ENCODE results near the gene MRPL55.

Gene MRPL55

GRCh38 chr1:228152097-228152917 lies 43.2 kb upstream of the MRPL55 start:
- no peak overlapping the region for H4K8ac ChIP-seq (ENCODE audit: low read depth, low read length)
- peak overlapping the region; percentile 40 for H2AK5ac ChIP-seq (ENCODE audit: low read depth, low read length)
- peak overlapping the region; percentile 31 for H3K18ac ChIP-seq (ENCODE audit: low read length)
- H3K9me3 ChIP-seq (replicated peaks in 1 of 2; ENCODE audit: control insufficient read depth in 2 of 2, insufficient read depth in 1 of 2, low read depth in 1 of 2, low read length in 2 of 2) = no peaks in the 10 kb centered on the region
- WGBS, 2 donors (ENCODE audit: extremely low coverage in 2 of 2, insufficient read length in 2 of 2, insufficient replicate concordance in 1 of 2) = no CpG with 5 or more reads among the region's 19 CpGs
- H2BK120ac ChIP-seq (ENCODE audit: low read depth, low read length) = no peak overlapping the region
- peaks cover 6% of the 10 kb centered on the region for H3K79me1 ChIP-seq (ENCODE audit: low read depth, low read length)
- H3K14ac ChIP-seq (ENCODE audit: low read length) = no peak overlapping the region
- H3K27me3 ChIP-seq (ENCODE audit: control insufficient read depth in 3 of 3, insufficient read depth in 3 of 3, low read depth in 1 of 3, low read length in 3 of 3) = no peaks in the 10 kb centered on the region
- no peak overlapping the region for H2AFZ ChIP-seq (ENCODE audit: low read length)
- peak overlapping the region; percentile 1 for H2BK15ac ChIP-seq (ENCODE audit: low read length)
- H3K4me1 ChIP-seq (ENCODE audit: control insufficient read depth in 2 of 2, insufficient read depth in 1 of 2, low read depth in 1 of 2, low read length in 2 of 2) = peaks cover 9 to 19% of the 10 kb centered on the region in 2 donors
- DNase-seq (ENCODE audit: low spot score) = no peak
- H3K27ac ChIP-seq (replicated peaks; ENCODE audit: low read length) = no peak overlapping the region
- no peak overlapping the region for H3K4me2 ChIP-seq (ENCODE audit: insufficient read depth, low read length, poor library complexity, severe bottlenecking)
- peak overlapping the region; percentile 50 for H3K9ac ChIP-seq (ENCODE audit: low read depth, low read length, poor library complexity)
- H4K91ac ChIP-seq (ENCODE audit: low read depth, low read length, poor library complexity) = no peak overlapping the region
- no peak overlapping the region for H3K4ac ChIP-seq (ENCODE audit: low read length)
- no peak overlapping the region for H3K4me3 ChIP-seq (ENCODE audit: low read length in 2 of 2)
- peak overlapping the region; percentile 3 for H3K23ac ChIP-seq (ENCODE audit: low read depth, low read length, poor library complexity)
- peak overlapping the region; percentile 49 for H2BK12ac ChIP-seq (ENCODE audit: low read length)
- no peak overlapping the region for H2BK5ac ChIP-seq (ENCODE audit: low read length)
- H3K36me3 ChIP-seq (replicated peaks in 1 of 2; ENCODE audit: control insufficient read depth in 2 of 2, insufficient read depth in 2 of 2, low read length in 2 of 2) = peaks cover 0 to 16% of the 10 kb centered on the region in 2 donors

- Histone ChIP-seq H2BK12ac (ENCODE audit: low read length) (no peak overlapping the region), H3K27me3 (ENCODE audit: control insufficient read depth in 3 of 3, insufficient read depth in 3 of 3, low read depth in 1 of 3, low read length in 3 of 3) (no peaks in the 10 kb centered on the region), H3K4me2 (ENCODE audit: insufficient read depth, low read length, poor library complexity, severe bottlenecking) (no peak overlapping the region), H2AK5ac (ENCODE audit: low read depth, low read length) (peak overlapping the region; percentile 86), H3K23ac (ENCODE audit: low read depth, low read length, poor library complexity) (peak overlapping the region; percentile 20), H3K36me3 (replicated peaks in 1 of 2; ENCODE audit: control insufficient read depth in 2 of 2, insufficient read depth in 2 of 2, low read length in 2 of 2) (peaks cover 0 to 26% of the 10 kb centered on the region in 2 donors), H3K14ac (ENCODE audit: low read length) (peak overlapping the region; percentile 58), H3K4me3 (ENCODE audit: low read length in 2 of 2) (no peak overlapping the region), H4K91ac (ENCODE audit: low read depth, low read length, poor library complexity) (peak overlapping the region; percentile 92), H2BK5ac (ENCODE audit: low read length) (no peak overlapping the region), H3K9ac (ENCODE audit: low read depth, low read length, poor library complexity) (peak overlapping the region; percentile 74), H3K4ac (ENCODE audit: low read length) (no peak overlapping the region), H3K18ac (ENCODE audit: low read length) (no peak overlapping the region), H2BK15ac (ENCODE audit: low read length) (peak overlapping the region; percentile 1), H2AFZ (ENCODE audit: low read length) (no peak overlapping the region), H3K79me1 (ENCODE audit: low read depth, low read length) (peaks cover 6% of the 10 kb centered on the region), H3K4me1 (ENCODE audit: control insufficient read depth in 2 of 2, insufficient read depth in 1 of 2, low read depth in 1 of 2, low read length in 2 of 2) (peaks cover 9 to 19% of the 10 kb centered on the region in 2 donors), H2BK120ac (ENCODE audit: low read depth, low read length) (no peak overlapping the region), H3K27ac (replicated peaks; ENCODE audit: low read length) (no peak overlapping the region), H3K9me3 (replicated peaks in 1 of 2; ENCODE audit: control insufficient read depth in 2 of 2, insufficient read depth in 1 of 2, low read depth in 1 of 2, low read length in 2 of 2) (no peaks in the 10 kb centered on the region), H4K8ac (ENCODE audit: low read depth, low read length) (peak overlapping the region; percentile 0)
- no CpG with 5 or more reads among the region's 12 CpGs for WGBS, 2 donors (ENCODE audit: extremely low coverage in 2 of 2, insufficient read length in 2 of 2, insufficient replicate concordance in 1 of 2)
- DNase-seq (ENCODE audit: low spot score) = no peak
These were observed 42.3 kb upstream of the MRPL55 start for GRCh38 chr1:228151180-228151925.

- Histone ChIP-seq H2BK5ac (ENCODE audit: low read length) (no peak overlapping the region), H3K27ac (replicated peaks; ENCODE audit: low read length) (no peak overlapping the region), H3K36me3 (replicated peaks in 1 of 2; ENCODE audit: control insufficient read depth in 2 of 2, insufficient read depth in 2 of 2, low read length in 2 of 2) (peaks cover 0 to 32% of the 10 kb centered on the region in 2 donors), H3K4me2 (ENCODE audit: insufficient read depth, low read length, poor library complexity, severe bottlenecking) (no peak overlapping the region), H3K4ac (ENCODE audit: low read length) (peak overlapping the region; percentile 37), H3K9me3 (replicated peaks in 1 of 2; ENCODE audit: control insufficient read depth in 2 of 2, insufficient read depth in 1 of 2, low read depth in 1 of 2, low read length in 2 of 2) (no peaks in the 10 kb centered on the region), H4K91ac (ENCODE audit: low read depth, low read length, poor library complexity) (peak overlapping the region; percentile 92), H3K18ac (ENCODE audit: low read length) (peak overlapping the region; percentile 87), H2AFZ (ENCODE audit: low read length) (no peak overlapping the region), H2AK5ac (ENCODE audit: low read depth, low read length) (peak overlapping the region; percentile 86), H2BK120ac (ENCODE audit: low read depth, low read length) (no peak overlapping the region), H3K23ac (ENCODE audit: low read depth, low read length, poor library complexity) (peak overlapping the region; percentile 60), H2BK15ac (ENCODE audit: low read length) (no peak overlapping the region), H3K4me1 (ENCODE audit: control insufficient read depth in 2 of 2, insufficient read depth in 1 of 2, low read depth in 1 of 2, low read length in 2 of 2) (peaks cover 9 to 19% of the 10 kb centered on the region in 2 donors), H2BK12ac (ENCODE audit: low read length) (no peak overlapping the region), H3K14ac (ENCODE audit: low read length) (peak overlapping the region; percentile 58), H3K27me3 (ENCODE audit: control insufficient read depth in 3 of 3, insufficient read depth in 3 of 3, low read depth in 1 of 3, low read length in 3 of 3) (no peaks in the 10 kb centered on the region), H3K79me1 (ENCODE audit: low read depth, low read length) (peaks cover 7% of the 10 kb centered on the region), H4K8ac (ENCODE audit: low read depth, low read length) (peak overlapping the region; percentile 0), H3K4me3 (ENCODE audit: low read length in 2 of 2) (no peak overlapping the region), H3K9ac (ENCODE audit: low read depth, low read length, poor library complexity) (peak overlapping the region; percentile 74)
- DNase-seq (ENCODE audit: low spot score) = no peak
- WGBS, 2 donors (ENCODE audit: extremely low coverage in 2 of 2, insufficient read length in 2 of 2, insufficient replicate concordance in 1 of 2) = no CpG with 5 or more reads among the region's 17 CpGs
These were observed 41.5 kb upstream of the MRPL55 start for GRCh38 chr1:228150461-228151179.
